ENCODE results near the gene EHBP1L1.
A peak's percentile ranks its signal among the peaks of the same experiment; 100 is the strongest.
"Not testable (repeated sequence)": the region's sequence is repeated elsewhere in the genome, so short reads cannot be mapped to it uniquely, and the experiment has no call there.

EHBP1L1 gene

GRCh38 chr11:65562788-65563187 lies 13.1 kb upstream of the EHBP1L1 start:
- DNase-seq, result no peak

- no peak for DNase-seq
Measured at GRCh38 chr11:65563601-65564000, 12.3 kb upstream of the EHBP1L1 start.

- not testable (repeated sequence) for DNase-seq
Measured at GRCh38 chr11:65564879-65565559, 10.8 kb upstream of the EHBP1L1 start.

- DNase-seq, result no peak
Measured at GRCh38 chr11:65565624-65566453, 10.0 kb upstream of the EHBP1L1 start.

DNA sequence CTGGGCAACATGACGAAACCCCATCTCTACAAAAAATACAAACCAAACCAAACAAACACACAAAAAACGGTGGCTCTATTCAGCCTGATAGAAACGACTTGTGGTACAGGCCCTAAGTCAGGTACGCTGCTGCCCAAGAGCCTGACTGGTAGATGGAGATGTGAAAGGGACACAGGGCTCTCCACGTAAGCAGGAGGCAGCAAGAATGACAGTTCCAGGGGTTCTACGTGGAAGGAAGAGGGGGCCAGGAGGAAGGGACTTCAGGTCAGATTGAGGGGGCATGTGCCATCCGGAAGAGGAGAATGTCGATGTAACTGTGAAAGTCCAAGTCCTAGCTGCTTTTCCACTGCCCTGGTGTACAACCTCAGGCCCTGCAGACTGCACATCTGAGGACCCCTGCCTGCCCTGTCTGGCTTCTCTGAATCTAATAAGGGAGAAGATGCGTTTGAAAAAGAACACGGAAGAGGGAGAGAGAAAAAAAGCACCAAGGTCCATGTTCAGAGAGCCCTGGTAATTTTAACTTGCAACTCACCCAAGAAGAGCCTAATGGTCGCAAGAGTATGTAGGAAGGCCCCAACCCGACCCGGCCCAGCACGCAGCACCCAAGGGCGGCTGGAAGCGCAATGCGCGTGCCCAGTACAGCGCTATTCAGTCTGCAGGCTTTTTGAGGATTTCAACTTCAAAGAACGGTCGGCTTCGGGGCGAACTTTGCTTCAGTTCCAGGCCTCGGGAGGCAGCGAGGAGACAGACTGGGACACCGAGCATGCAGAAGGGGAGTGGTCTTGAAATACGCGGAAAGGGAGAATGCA lies 6.5 kb upstream of the EHBP1L1 start:
- DNase-seq, result no peak

DNA sequence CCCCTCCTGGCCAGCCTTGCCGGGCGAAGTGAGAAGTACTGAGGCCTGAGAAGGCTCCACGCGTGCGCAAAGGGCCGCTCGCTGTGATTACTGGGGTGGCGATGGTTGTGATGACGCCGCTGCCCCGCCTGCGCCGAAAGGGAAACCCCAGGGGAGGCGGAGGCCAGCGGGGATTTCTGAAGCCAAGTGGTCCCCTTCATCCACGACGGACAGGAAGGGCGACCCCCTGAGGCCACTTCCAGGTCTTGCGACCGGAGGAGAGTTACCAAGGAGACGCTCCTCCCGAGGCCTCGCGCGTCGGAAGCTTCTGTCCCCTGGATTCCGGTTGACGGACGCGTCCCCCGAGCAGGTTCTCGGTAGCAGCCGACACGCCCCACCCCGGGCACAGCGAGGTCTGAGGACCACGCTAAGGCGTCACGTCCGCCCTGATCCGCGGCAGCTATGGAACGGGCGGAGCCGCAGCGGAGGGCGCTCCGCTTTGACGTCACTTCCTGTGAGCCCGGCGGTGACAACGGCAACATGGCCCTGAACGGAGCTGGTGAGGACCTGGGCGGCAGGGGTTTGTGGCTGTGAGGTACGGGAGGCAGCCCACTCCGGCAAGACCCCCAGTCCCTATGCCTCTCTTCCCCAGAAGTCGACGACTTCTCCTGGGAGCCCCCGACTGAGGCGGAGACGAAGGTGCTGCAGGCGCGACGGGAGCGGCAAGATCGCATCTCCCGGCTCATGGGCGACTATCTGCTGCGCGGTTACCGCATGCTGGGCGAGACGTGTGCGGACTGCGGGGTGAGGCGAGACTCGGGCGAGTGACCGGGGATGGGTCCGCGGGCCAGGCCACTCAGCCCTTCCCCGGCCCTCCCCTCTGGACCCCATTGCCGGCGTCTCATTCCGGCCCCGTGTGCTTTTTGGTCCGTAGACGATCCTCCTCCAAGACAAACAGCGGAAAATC lies 5.6 kb upstream of the EHBP1L1 start, which contains the start of gene ZNRD2:
Gene ZNRD2 (plus strand): TSS at position 505 of the 946 bp plus-strand sequence. CDS start 15 bp downstream, at position 520.
- DNase-seq, result peak; percentile 99

DNA sequence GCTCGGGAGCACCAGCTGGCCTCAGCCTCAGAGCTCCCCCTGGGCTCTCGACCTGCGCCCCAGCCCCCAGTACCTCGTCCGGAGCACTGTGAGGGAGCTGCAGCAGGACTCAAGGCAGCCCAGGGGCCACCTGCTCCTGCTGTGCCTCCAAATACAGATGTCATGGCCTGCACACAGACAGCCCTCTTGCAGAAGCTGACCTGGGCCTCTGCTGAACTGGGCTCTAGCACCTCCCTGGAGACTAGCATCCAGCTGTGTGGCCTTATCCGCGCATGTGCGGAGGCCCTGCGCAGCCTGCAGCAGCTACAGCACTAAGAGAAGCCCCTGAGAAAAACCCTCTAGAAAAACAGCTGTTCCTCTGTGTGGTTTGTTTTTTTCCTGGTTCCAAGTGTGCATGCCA lies 4.4 kb upstream of the EHBP1L1 start:
- no peak for DNase-seq

GRCh38 chr11:65571940-65572339 lies 3.9 kb upstream of the EHBP1L1 start:
- DNase-seq, result peak; percentile 56

DNA sequence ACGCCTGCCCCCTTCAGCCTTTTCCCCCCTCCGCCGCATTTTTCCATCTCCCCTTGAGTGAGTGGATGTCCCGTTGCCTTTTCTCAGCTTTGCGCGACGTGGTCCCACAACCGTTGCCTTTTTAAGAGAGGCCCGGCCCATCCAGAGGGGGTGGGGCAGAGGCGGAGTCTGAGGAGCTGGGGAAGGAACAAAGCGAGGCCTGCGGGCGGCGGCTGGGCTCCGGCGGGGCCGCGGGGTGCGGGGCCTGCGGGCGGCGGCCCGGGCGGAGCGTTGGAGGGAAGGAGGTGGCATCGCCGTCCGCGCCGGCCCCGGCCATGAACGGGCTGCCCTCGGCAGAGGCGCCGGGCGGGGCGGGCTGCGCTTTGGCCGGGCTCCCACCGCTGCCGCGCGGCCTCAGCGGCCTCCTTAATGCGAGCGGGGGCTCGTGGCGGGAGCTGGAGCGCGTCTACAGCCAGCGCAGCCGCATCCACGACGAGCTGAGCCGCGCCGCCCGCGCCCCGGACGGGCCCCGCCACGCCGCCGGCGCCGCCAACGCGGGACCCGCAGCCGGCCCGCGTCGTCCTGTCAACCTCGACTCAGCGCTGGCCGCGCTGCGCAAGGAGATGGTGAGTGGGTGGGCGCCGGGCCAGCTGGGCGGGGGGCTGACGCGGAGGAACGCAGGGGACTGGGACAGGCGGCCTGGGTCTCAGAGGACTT lies 3.3 kb upstream of the EHBP1L1 start, which contains the start of gene FAM89B:
Gene FAM89B (plus strand): TSS at position 183 of the 696 bp plus-strand sequence. CDS start 132 bp downstream, at position 315.
- DNase-seq, result peak; percentile 87

GRCh38 chr11:65573391-65574079 lies 2.3 kb upstream of the EHBP1L1 start:
- DNase-seq, result no peak

- DNase-seq, result peak; percentile 94
Measured at GRCh38 chr11:65574109-65574810, 1.6 kb upstream of the EHBP1L1 start.

DNA sequence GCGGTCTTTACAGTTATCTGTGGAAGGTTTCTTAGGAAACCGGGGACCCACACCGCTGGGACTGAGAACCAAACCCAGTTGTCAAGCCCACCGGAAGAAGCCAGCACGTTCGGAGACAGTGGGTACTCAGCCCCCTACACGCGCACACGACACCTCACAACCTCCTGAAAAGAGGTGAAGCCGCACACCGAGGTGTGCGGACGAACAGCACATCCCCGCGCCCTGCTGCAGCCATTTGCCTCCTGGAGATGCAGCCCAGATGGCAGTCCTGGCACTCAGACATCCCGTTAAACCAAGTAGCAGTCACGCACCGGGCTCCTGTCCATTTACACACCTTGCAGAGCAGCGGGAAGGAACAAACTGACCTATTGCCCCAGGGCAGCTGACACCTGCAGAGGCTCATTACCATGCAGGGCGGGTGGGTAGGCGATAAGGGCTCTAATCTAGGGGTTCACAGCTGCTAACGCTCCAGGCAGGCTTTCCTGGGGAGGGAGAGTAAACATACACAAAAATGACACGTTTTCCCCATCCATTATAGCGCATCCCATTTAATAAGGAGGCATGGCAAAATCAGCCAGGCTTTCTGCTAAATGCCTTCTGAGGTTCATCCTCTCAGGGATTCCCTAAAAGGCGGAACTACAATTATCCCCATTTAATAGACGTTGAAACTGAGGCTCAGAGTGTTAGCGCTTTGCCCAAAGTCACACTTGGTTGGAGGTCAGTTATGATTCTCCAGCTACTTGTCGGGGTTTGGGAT lies 864 bp upstream of the EHBP1L1 start:
- no peak for DNase-seq

GRCh38 chr11:65576232-65576866 lies 496 bp downstream of the EHBP1L1 start:
- DNase-seq, result no peak

DNA sequence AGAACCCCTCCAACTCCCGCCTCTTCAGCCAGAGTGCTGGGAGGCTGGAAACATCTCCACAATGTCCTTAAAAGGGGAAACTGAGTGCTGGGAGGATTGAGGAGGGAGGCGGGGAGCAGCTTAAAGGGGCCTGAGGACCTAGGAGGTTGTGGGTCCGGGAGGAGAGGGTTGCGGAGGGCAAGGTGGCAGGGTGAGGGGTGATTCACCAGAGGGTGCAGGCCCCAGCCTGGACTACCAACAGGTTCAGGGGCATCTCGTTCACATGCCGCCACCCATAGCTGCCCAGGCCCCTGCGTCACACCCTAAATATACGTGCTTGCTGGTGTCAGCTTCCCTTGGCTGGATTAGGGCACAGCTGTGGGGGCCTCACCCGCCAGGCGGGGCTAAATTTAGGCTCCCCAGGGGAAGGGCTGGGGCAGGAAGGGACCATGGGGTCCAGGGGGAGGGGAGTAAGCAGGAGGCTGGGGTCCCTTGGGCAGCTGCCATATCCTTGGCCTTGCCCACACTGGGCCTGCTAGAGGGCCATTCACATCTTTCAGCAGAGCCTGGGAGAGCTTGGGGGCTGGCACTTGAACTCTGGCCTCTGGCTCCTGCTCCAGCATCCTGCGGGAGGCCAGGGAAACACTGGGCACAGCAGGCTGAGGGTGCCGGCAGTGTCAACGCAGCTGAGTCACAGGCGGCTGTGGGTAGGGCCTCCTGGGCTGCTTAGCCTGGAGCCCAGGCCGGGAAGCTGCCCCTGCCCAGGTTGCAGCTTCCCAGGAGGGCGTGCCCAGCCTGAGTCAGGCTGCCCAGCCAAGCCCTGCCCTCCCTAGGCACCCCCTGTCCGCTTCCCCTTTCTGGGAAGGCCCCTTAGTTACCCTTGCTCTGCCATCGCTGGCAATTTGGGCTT lies 1.3 kb downstream of the EHBP1L1 start:
- peak; percentile 43 for DNase-seq

DNA sequence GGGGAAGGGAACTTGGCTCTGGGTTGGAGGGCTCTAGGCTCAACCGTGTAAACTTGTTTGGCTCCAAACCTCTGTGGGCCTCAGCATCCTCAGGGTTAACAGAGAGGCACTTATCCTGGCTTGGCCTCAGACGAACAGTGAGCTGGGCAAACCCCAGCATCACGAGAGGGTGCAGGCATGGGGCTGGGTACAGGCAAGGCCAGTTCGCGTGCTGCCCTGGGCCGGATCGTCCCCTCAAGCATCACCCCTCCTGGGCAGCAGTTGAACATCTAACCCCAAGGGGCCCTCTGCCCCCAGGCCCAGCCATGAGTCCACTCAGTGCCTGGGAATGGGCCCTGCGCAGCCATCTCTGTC lies 1.9 kb downstream of the EHBP1L1 start:
- no peak for DNase-seq

DNA sequence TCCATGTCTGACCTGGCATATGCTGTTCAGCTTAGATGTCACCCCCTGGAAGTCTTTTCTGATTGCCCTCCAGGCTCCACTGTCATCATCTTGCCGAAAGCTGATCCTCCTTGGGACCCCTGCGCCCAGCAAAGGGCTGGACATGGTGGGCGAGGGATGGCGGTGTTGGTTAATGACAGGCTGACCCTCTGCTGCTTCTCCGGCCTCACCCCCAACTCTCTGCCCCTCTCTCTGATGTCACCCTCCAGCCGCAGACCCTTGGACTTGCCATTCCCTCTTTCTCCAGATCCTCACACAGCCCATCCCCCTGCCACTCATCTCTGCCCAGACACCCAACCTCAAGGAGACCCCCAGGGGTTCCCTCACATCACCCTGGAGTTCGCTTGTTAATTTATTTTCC lies 2.3 kb downstream of the EHBP1L1 start:
- no peak for DNase-seq

GRCh38 chr11:65578667-65579066 lies 2.8 kb downstream of the EHBP1L1 start:
- no peak for DNase-seq

DNA sequence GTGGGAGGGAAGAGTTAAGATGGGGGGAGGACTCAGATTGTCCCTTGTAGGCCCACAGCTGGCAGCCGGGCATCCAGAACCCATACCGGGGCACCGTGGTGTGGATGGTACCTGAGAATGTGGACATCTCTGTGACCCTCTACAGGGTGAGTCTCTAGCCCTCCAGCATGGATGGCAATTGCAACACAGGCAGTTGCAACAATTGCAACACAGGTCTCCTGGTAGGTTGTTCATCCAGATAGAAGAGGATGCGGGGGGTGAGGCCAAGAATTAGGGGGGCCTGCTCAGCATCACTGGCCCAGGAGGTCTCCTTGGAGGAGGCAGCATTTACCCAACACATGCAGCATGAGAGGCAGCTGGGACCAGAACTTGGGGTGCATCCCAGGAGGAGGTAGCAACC lies 3.4 kb downstream of the EHBP1L1 start:
- DNase-seq, result no peak
